HG03457 (cell line): Measurements from ENCODE around the gene SHISAL1.
"Not testable (repeated sequence)": the region's sequence is repeated elsewhere in the genome, so short reads cannot be mapped to it uniquely, and the experiment has no call there.

Experiments
- ATAC-seq: cut with Tn5 transposase; IDR thresholded peaks from one replicate; pipeline ENCODE4 v1.9.1; 2021; ENCODE audit warnings: moderate number of reproducible peaks; ENCODE audit not compliant: unreplicated experiment

Gene SHISAL1

GRCh38 chr22:44329179-44329796 lies 16.5 kb upstream of the SHISAL1 start:
- ATAC-seq = peak; percentile 64

DNA sequence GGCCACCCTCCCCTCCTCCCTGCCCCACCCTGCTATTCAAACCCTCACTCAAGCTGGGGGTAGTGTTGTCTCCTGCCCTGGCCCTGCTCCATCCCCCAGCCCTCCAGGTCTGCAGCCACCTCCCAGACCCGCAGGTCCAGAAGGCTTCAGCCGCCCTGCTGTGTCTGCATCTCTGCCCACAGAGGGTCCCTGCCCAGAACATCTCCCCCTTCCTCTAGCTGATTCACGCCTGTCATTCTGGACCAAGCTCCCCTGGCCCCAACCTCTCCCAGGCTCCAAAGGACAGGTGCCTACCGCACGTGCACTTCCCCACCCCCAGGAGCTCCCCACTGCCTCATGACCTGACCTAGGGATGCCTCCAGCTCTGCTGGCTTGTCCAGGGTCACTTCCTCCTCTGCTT lies 16.0 kb upstream of the SHISAL1 start:
- no peak for ATAC-seq

- no peak for ATAC-seq
Observed at GRCh38 chr22:44328326-44328725, 15.6 kb upstream of the SHISAL1 start.

GRCh38 chr22:44326491-44326885 lies 13.7 kb upstream of the SHISAL1 start:
- ATAC-seq = no peak

- no peak for ATAC-seq
Observed at GRCh38 chr22:44325718-44326490, 13.2 kb upstream of the SHISAL1 start.

GRCh38 chr22:44323140-44323790 lies 10.5 kb upstream of the SHISAL1 start:
- ATAC-seq = not testable (repeated sequence)

- ATAC-seq = no peak
Observed at GRCh38 chr22:44319685-44320084, 6.9 kb upstream of the SHISAL1 start.

DNA sequence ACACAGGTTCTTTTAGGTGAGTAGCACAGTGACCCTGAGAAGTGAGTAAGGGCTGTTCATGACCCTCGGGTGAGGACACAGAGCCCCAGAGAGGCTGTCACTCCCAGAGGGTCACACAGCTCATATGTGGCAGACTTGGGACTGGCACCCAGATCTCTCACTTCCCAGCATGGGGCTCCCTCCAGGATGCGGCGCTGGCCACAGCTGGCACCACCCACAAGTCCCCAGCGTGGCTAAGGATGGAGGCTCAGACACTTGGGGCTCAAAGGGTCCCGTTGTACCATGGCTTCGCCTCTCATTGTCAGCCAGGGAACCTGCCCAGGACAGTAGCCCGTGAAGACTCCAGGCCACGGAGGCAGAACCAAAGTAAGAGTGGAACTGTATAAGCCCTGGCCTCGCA lies 6.0 kb upstream of the SHISAL1 start:
- ATAC-seq = no peak

DNA sequence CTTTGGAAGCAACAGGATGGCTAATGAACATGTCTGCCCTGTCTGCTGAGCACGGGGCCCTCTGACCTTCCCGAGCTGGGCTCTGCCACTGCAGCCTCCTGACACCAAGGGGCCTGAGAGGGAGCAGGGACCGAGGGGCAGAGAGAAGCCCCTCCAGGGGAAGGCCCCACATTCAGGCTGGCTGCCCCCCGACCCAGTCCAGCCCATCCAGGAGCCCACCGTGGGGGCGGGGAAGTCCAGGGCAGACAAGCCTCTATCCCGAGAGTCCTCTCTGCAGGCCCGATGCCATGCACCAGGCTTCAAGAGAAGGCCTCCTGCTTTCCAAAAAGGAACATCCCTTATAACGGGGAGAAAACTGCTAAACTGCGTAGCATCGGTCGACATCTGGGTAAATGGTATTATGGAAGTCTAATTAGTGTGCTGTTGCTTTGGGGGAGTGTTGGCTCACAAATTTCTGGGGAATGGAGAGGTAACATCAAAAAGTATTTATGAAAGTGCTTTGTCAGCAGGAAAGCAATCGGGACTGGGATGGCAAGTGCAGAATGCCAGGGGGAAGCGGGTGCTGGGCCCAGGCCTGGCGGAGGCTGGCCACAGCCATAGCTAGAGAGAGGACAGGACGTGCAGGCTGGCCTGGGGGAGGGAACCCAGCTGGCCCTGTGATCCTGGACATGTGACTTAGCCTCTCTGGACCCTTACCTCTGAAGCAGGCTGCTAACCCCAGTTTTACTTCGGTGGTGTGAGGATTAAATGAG lies 5.3 kb upstream of the SHISAL1 start:
- ATAC-seq = no peak

- no peak for ATAC-seq
Observed at GRCh38 chr22:44317123-44317444, 4.3 kb upstream of the SHISAL1 start.

DNA sequence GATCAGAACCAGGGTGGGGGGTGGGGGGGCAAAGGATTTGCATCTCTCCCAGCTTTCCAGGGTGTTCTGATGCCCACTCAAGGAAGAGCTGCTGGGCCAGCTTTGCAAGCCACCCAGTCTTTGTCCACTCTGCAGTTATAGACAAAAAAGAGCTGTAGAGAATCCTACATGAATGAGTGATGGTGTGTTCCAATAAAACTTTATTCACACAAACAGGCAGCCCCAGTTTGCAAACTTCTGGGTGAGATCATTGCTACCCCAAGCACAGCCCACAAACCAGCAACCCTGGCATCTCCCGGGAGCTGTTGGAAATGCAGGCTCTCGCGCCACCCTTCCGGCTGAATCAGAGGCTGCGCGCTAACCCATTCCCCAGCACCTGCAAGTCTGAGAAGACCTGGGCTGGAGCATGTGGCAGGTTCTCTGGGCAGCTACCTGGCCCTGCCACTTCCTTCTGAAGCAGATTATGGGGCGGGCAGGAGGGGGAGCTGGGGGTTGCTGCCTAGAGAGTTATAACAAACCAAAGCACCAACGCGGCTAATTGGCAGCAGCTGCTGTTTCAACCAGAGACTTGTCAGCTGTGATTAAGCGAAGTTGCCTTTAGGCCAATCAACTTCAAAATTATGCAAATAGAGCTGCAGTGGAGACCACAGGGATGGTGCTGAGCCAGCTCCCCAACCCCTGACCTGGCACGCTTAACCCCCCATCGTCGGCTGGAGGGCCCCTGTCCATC lies 3.8 kb upstream of the SHISAL1 start:
- ATAC-seq = no peak

DNA sequence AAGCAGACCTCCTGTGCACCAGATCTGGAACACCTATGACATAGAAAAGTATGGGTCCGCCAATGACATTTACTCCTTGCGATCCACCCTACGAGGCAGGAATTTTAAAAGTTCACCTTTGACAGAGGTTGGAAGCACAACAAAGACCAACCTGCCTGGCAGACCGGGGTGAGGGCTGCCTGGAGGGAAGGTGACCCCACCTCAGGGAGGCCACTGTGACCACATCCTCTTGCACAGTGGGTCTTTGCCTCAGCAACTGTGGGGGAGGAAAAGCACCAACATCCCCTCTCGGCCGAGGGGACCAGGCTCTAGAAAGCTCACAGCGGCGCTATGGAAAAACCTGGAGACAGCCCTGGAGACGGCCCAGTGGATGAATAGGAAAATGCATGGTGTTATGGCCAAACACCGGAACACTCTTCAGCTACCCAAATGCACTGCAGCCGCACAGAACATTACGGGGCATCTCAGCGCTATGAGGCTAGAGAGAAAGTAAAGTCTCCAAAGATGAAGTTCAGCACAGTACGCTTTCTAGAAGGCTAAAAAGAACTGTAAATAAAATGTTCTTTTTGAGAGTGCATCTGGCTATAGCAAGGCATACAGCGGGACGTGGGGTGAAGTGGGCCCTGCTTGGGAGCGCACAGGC lies 1.8 kb upstream of the SHISAL1 start:
- ATAC-seq = no peak

GRCh38 chr22:44313385-44314006 lies 745 bp upstream of the SHISAL1 start:
- no peak for ATAC-seq

- ATAC-seq = no peak
Observed at GRCh38 chr22:44311855-44312170, 938 bp downstream of the SHISAL1 start.

DNA sequence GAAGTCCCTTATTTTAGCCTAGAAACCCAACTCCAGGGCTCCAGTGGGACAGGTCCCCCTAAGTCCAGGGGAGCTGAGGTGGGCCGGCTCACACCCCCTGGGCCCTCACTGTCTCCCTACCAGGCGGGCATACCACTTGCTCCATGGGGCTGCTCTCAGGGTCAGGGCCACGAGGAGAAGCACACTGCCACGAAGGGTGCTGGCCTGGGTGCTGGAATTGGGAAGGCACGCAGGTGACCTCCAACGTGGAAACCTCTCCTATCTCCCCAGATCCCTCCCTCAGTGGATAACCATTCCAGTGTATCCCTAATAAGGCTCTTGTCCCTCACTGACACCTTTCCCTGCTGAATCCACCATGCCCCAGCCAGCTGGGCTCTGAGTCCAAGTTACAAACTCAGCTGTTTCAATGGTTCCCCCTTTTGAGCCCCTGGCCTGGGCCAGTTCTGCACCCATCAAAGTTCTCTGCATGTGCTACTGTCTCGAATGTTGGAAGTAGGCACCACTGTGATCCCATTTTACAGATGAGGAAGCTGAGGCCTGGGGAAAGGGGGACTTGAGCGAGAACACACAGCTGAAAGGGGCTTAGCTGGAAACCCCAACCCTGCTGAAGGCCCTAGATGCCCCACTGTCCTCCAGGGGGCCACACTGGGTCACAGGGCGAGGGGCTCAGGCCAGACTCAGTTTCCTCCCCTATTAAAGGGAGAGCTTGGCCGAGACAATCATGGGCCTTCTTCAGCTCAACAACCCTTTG lies 1.5 kb downstream of the SHISAL1 start:
- no peak for ATAC-seq

DNA sequence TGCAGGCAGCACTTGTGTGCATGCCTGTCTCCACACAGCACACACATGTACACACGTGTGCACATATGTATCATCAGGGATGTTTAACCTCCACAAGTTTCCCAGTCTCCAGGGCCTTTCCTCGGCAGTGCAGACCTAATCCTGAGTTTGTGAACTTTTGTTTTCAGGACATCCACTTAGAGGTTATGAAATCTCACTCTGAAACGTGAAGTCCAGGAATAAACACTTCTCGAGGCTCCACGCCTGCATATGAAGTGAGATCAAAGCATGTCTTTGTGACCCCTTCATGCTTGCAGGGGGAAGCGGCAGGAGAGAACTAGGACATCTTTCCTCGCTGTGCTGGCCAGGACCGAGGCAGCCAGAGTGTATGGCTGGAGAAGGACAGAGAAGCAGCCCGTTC lies 3.1 kb downstream of the SHISAL1 start:
- ATAC-seq = no peak

- no peak for ATAC-seq
Observed at GRCh38 chr22:44309137-44309536, 3.6 kb downstream of the SHISAL1 start.

GRCh38 chr22:44307509-44308169 lies 5.1 kb downstream of the SHISAL1 start:
- ATAC-seq = no peak

DNA sequence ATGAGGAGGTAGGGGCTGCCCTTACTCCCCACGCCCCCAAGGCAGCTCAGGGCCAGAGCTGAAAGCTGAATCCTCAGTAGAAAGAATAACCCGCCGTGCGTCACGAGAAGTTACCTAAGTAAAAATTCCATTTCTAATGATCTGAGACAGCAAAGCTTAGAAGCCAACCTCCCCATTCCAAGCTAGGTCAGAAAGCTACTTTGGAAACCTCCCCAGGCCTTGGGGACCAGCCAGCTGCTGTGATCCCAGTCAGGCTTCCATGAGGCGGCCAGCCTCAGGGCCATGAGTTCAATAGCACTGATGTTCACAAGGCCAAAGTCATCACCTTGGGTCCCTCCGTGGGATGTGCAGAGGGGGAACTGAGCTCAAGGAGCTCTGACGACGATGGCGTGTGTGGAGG lies 6.9 kb downstream of the SHISAL1 start:
- ATAC-seq = no peak
